Testis (tissue), 3 donors: Measurements from ENCODE around the gene SLF2. TPM values are rescaled to one million over a fixed set of nuclear protein-coding genes. Genes with fewer than 3 reads are reported as not detected.

ENCODE experiments used
- DNase-seq: peaks from one replicate; pipeline ENCODE4 v3.0.0-alpha.2; 2019
- H3K27ac ChIP-seq, 2 donors: fragments of 200-600 bp; sonication (generic); one replicate each; pipeline ENCODE4 v1.5.1; 2019
- H3K27me3 ChIP-seq: fragments of 200-600 bp; sonication (generic); one replicate; pipeline ENCODE4 v1.5.1; 2019
- H3K36me3 ChIP-seq: fragments of 200-600 bp; sonication (generic); one replicate; pipeline ENCODE4 v1.5.1; 2017; ENCODE audit warnings: low read depth; ENCODE audit errors: missing control alignments
- H3K4me1 ChIP-seq: fragments of 200-600 bp; sonication (generic); one replicate; pipeline ENCODE4 v1.5.1; 2019
- H3K4me3 ChIP-seq, 2 donors: fragments of 200-600 bp; sonication (generic); one replicate each; pipeline ENCODE4 v1.5.1; 2017 to 2019
- H3K9me3 ChIP-seq: fragments of 200-600 bp; sonication (generic); one replicate; pipeline ENCODE4 v1.5.1; 2017
- CTCF ChIP-seq, 3 experiments: fragments of 450-650 bp in 2 of 3; fragments of 200-600 bp in 1 of 3; sonication (generic) in 1 of 3; IDR thresholded peaks; one replicate each; pipeline ENCODE4 v1.5.1; 2016 to 2019; ENCODE audit warnings: antibody characterized with exemption in 3 of 3, mild to moderate bottlenecking in 2 of 3, moderate library complexity in 1 of 3
- POLR2A ChIP-seq: fragments of 450-650 bp; IDR thresholded peaks from one replicate; pipeline ENCODE4 v1.6.1; 2017; ENCODE audit warnings: antibody characterized with exemption, mild to moderate bottlenecking, moderate library complexity
- WGBS, 2 donors: methylation state at CpG; one replicate each; pipeline ENCODE4 v1.1.5; 2018; 5-methylcytosine and 5-hydroxymethylcytosine counted together
- intact Hi-C: fragments of 100-400 bp; cut with DNase I; formaldehyde crosslinking; loops from one replicate; pipeline ENCODE4 v1.15.1; 2023; ENCODE audit warnings: low total_unique reads
- polyA plus RNA-seq: library from polyadenylated mRNA; stranded (reverse); fragments of 350-450 nt; fragmentation: Illumina TruSeq; extraction: RNeasy Lipid Tissue Mini Kit (QIAGEN cat#74804); gene quantifications from one replicate; pipeline ENCODE4 v1.2.3, GENCODE V29; 2014; ENCODE audit warnings: low read depth, low replicate concordance; ENCODE audit not compliant: insufficient read depth
- total RNA-seq, 2 donors: library from RNA; depleted of rRNA; stranded (reverse); fragments of >200 nt; gene quantifications; one replicate each; pipeline ENCODE4 v1.2.3, GENCODE V29; 2016

SLF2 gene
- total and polyA plus RNA-seq, 3 donors from 2014 or later, result 42.6 to 171 (median 150) TPM

DNA sequence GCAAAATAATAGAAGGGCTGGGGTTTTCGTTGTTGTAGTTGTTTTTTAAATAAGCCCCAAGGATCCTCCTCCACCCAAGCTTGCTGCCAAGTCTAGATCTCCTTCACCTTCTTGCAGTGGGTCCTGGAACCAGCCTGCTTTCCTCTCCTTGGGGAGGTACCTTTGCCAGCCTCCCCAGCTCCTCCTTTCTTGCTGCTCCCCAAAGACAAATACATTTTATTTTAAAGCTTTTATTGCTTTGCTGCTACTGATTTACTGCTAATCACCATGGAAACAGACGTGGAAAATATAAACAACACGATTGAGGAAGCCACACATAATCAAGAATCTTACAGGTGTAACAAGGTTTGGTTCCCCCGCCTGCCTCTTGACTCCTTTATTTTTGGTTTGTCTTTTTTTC, 17.4 kb upstream of the SLF2 start:
- no peaks in the 10 kb centered on the region for H3K27me3 ChIP-seq
- intact Hi-C loops, result no loop called here
- no peak overlapping the region for H3K4me3 ChIP-seq
- no peak for TF ChIP-seq POLR2A
- TF ChIP-seq CTCF (IDR thresholded peaks at IDR 0.05), result no peak
- no peaks in the 10 kb centered on the region for H3K36me3 ChIP-seq
- DNase-seq, result peak; percentile 8
- no peaks in the 10 kb centered on the region for H3K4me1 ChIP-seq
- H3K27ac ChIP-seq, result no peak overlapping the region
- no peaks in the 10 kb centered on the region for H3K9me3 ChIP-seq
- 72 to 76% methylated on average over 4 of the region's 4 CpGs for WGBS, 2 donors

GRCh38 chr10:100895896-100896295, 16.9 kb upstream of the SLF2 start:
- no peak for TF ChIP-seq CTCF (IDR thresholded peaks at IDR 0.05)
- TF ChIP-seq POLR2A, result no peak
- intact Hi-C loops, result no loop called here
- H3K9me3 ChIP-seq, result no peaks in the 10 kb centered on the region
- H3K27me3 ChIP-seq, result no peaks in the 10 kb centered on the region
- DNase-seq, result no peak
- 93 to 98% methylated on average over 3 of the region's 3 CpGs for whole genome bisulfite sequencing, 2 donors
- no peak overlapping the region for H3K27ac ChIP-seq
- H3K4me3 ChIP-seq, result no peak overlapping the region
- H3K4me1 ChIP-seq, result peaks cover 1% of the 10 kb centered on the region
- H3K36me3 ChIP-seq, result no peaks in the 10 kb centered on the region

GRCh38 chr10:100896876-100897461, 15.8 kb upstream of the SLF2 start:
- Histone ChIP-seq H3K27me3 (no peaks in the 10 kb centered on the region), H3K36me3 (no peaks in the 10 kb centered on the region), H3K4me3 (no peak overlapping the region), H3K27ac (no peak overlapping the region), H3K4me1 (peaks cover 10% of the 10 kb centered on the region), H3K9me3 (no peaks in the 10 kb centered on the region)
- peak; percentile 6 for DNase-seq
- 82 to 88% methylated on average over 7 of the region's 7 CpGs for WGBS, 2 donors
- intact Hi-C loops, result no loop called here
- TF ChIP-seq CTCF (IDR thresholded peaks at IDR 0.05) (no peak), POLR2A (no peak)

DNA sequence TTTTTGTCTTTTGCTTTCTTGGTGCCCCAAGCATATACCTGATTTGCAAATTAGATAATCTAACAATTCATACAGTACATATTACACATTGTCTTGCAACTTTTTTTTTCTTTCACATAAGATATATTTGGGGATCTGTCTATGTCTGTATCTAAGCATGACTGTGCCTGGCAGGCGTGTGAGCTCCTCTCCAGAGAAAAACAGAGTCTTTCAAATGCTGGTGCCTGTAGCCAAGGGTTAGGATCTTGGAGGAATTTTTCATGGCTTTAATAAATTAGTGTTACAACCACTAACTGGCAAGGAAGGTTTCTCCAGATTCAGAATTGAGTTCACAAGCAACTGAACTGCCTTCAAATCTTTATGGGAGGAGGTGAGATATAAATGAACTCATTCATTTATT, 14.8 kb upstream of the SLF2 start:
- TF ChIP-seq POLR2A (no peak), CTCF (IDR thresholded peaks at IDR 0.05) (no peak)
- Histone ChIP-seq H3K4me3 (no peak overlapping the region), H3K27me3 (no peaks in the 10 kb centered on the region), H3K36me3 (no peaks in the 10 kb centered on the region), H3K4me1 (peaks cover 13% of the 10 kb centered on the region), H3K27ac (no peak overlapping the region), H3K9me3 (no peaks in the 10 kb centered on the region)
- DNase-seq, result no peak
- WGBS, 2 donors, result 23 to 60% methylated on average over 1 of the region's 1 CpG
- intact Hi-C loops, result no loop called here

GRCh38 chr10:100899171-100899570, 13.6 kb upstream of the SLF2 start:
- TF ChIP-seq CTCF (IDR thresholded peaks at IDR 0.05) (no peak), POLR2A (no peak)
- intact Hi-C loops, result no loop called here
- Histone ChIP-seq H3K4me1 (peaks cover 13% of the 10 kb centered on the region), H3K36me3 (no peaks in the 10 kb centered on the region), H3K9me3 (no peaks in the 10 kb centered on the region), H3K4me3 (no peak overlapping the region), H3K27ac (no peak overlapping the region), H3K27me3 (no peaks in the 10 kb centered on the region)
- 75 to 100% methylated on average over 4 of the region's 4 CpGs for WGBS, 2 donors
- no peak for DNase-seq
